WI38 (cell line): ENCODE measurements around the gene LRP1B.

Experiments used
- H3K4me3 ChIP-seq: 2 replicates; pipeline ENCODE4 v1.5.1; 2011; ENCODE audit warnings: low read depth, mild to moderate bottlenecking, control low read depth, low read length
- CTCF ChIP-seq: IDR thresholded peaks from 2 replicates; pipeline ENCODE4 v1.5.1; 2012; ENCODE audit warnings: low read depth, mild to moderate bottlenecking, control low read depth, low read length

The LRP1B gene

DNA sequence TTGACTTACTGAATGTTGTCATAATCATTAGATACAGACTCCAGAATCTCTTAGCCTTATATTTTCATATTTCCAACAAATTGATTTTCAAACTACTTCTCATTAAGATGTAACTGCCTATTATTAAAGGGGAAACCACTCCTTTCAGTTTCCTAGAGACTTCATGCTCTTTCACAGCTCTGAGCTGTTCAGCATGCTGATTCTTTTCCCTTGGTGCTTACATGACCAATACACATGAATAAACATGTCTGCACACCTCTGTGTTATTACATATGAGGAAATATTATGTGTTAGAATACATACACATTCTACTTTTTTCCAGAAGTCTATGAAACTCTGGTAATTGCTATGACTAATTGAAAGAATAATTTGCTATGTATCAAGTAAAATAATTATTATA is 200.0 kb downstream of the LRP1B start:
- H3K4me3 ChIP-seq: no peak overlapping the region
- no peak for TF ChIP-seq CTCF

- no peak overlapping the region for H3K4me3 ChIP-seq
- no peak for TF ChIP-seq CTCF
Measured at GRCh38 chr2:141929331-141930252, 201.2 kb downstream of the LRP1B start.

DNA sequence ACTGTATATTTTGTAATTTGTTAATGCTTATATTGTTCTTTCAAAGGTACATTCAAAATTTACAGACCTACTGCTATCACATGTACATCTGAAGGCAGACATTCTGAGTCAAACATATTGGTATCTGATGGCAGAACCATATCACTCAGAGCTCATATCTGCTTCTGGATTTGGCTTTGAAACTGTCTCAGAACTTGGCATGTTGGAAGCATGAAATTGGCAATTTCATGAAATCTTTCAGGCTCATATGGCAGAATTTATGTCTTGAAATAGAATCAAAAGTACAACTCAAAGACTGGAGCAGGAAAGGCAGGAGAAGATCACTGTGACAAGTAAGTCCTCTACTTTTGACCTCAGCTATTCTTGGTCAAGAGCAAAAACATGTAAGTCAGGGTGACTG is 202.3 kb downstream of the LRP1B start:
- TF ChIP-seq CTCF: no peak
- H3K4me3 ChIP-seq: no peak overlapping the region

DNA sequence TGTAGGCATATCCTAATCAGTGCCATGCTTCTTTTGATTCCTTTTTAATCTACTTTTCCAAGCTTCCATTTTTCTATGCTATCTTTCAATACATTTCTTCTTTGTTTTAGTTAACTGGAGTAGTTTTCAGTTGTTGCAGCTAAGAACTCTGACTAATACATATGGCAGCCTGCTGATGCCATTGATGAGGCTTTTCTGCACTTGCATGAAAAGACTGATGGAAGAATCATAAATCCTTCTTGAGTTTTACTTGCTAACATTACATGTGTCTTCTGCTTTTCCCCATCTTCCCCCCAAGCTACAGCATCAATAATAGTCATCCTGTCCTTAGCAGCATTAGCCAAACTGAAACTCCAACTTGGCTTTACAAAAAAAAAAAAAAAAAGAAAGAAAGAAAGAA is 203.3 kb downstream of the LRP1B start:
- no peak for TF ChIP-seq CTCF
- no peak overlapping the region for H3K4me3 ChIP-seq

DNA sequence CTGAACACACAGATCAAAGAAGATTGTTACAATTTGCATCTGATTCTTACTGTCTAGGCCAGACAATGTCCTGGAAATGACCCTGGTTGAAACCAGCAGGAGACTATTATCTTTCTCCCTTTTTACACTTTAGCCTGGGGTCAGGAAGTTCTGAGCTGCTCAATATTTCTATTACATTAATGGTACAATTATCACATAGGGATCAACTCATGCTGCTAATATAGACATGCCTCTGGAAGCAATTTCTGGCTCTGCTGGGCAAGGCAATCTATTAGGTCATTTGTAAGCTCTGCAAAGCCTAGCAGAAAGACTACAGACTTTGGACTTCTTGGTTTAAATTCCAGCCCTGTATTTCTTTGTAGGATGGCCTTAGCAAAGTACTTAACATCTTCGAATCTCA is 205.3 kb downstream of the LRP1B start:
- no peak overlapping the region for H3K4me3 ChIP-seq
- TF ChIP-seq CTCF: no peak

DNA sequence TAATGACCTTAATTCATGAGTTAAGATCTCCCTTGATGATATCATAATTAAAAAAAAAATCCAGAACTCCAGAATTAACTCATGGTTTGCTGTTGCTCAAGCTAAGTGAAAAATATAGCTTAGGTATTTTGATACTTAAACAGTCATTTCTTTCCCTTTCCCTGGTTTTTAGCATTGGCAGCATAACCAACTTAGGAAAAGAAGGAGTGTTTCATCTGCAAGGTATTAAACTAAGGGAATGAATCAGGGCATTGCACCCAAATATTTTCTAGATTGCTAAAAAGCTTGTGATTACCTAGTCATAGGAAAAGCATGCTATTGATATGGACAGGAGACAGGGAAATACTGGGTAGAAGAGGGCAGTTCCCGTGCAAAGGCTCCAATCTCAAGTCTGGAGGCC is 207.2 kb downstream of the LRP1B start:
- H3K4me3 ChIP-seq: no peak overlapping the region
- TF ChIP-seq CTCF: no peak

- peak; percentile 38 for TF ChIP-seq CTCF
- no peak overlapping the region for H3K4me3 ChIP-seq
Measured at GRCh38 chr2:141911485-141912066, 219.2 kb downstream of the LRP1B start.
